ENCODE measurements around the gene GARNL3.

GRCh38 chr9:127250896-127251391 lies 13.6 kb upstream of the GARNL3 start:
- TF ChIP-seq POLR2A (IDR thresholded peaks at IDR 0.05; ENCODE audit: insufficient read depth in 1 of 2, low read depth in 2 of 2, low read length in 2 of 2): no peak
- TF ChIP-seq ZNF124 (CRISPR knock-in tag; IDR thresholded peaks at IDR 0.05): no peak
- no peak for TF ChIP-seq KDM1A (CRISPR knock-in tag; IDR thresholded peaks at IDR 0.05)
- no peak for TF ChIP-seq ZNF629 (CRISPR knock-in tag; conservative IDR thresholded peaks at IDR 0.05)
- no peak for TF ChIP-seq NR3C1 (CRISPR knock-in tag; IDR thresholded peaks at IDR 0.05)
- TF ChIP-seq MYC (CRISPR knock-in tag; IDR thresholded peaks at IDR 0.05; ENCODE audit: borderline replicate concordance): no peak
- no peak for TF ChIP-seq ZNF101 (CRISPR knock-in tag; IDR thresholded peaks at IDR 0.05; ENCODE audit: borderline replicate concordance, low read depth)
- TF ChIP-seq EP300 (IDR thresholded peaks at IDR 0.05; ENCODE audit: low read depth in 2 of 2, low read length in 2 of 2): no peak
- no peak for TF ChIP-seq EP300 (CRISPR knock-in tag; IDR thresholded peaks at IDR 0.05; ENCODE audit: borderline replicate concordance)
- TF ChIP-seq, protein P1, sequence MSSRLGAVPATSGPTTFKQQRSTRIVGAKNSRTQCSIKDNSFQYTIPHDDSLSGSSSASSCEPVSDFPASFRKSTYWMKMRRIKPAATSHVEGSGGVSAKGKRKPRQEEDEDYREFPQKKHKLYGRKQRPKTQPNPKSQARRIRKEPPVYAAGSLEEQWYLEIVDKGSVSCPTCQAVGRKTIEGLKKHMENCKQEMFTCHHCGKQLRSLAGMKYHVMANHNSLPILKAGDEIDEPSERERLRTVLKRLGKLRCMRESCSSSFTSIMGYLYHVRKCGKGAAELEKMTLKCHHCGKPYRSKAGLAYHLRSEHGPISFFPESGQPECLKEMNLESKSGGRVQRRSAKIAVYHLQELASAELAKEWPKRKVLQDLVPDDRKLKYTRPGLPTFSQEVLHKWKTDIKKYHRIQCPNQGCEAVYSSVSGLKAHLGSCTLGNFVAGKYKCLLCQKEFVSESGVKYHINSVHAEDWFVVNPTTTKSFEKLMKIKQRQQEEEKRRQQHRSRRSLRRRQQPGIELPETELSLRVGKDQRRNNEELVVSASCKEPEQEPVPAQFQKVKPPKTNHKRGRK (CRISPR knock-in tag; IDR thresholded peaks at IDR 0.05): no peak
- TF ChIP-seq TCF12 (IDR thresholded peaks at IDR 0.05): no peak
- TF ChIP-seq TCF12 (CRISPR knock-in tag; IDR thresholded peaks at IDR 0.05): no peak
- TF ChIP-seq TOE1 (CRISPR knock-in tag; IDR thresholded peaks at IDR 0.05): no peak
- no peak for TF ChIP-seq ZHX1 (CRISPR knock-in tag; IDR thresholded peaks at IDR 0.05; ENCODE audit: low read depth)
